HEK293 (cell line): ENCODE measurements around the gene COL1A1.

Experiments used
- CTCF ChIA-PET: fragments of 350-600 bp; formaldehyde crosslinking; extraction: SDS; loops from one replicate; lab custom pipeline; 2021; ENCODE audit warnings: antibody characterized with exemption; lab: Yijun Ruan, JAX
- POLR2A ChIA-PET: fragments of 300-600 bp; formaldehyde crosslinking; extraction: SDS; loops from one replicate; lab custom pipeline; 2020; ENCODE audit warnings: antibody characterized with exemption, inconsistent platforms; lab: Yijun Ruan, JAX
- H3K27ac ChIP-seq: fragments of 200-500 bp; sonication (Bioruptor generic); 2 replicates; pipeline ENCODE4 v1.5.1; 2014; ENCODE audit warnings: low read depth, low read length, control low read depth, inconsistent platforms; ENCODE audit errors: extremely low read depth
- H3K36me3 ChIP-seq, 2 experiments: fragments of 200-500 bp in 1 of 2; sonication (Bioruptor generic) in 1 of 2; 1 replicate in 1 of 2; 2 replicates in 1 of 2; pipeline ENCODE4 v1.5.1; 2014 to 2017; ENCODE audit warnings: inconsistent platforms in 2 of 2, low read length in 2 of 2; ENCODE audit not compliant: control insufficient read depth in 2 of 2, insufficient read depth in 1 of 2
- H3K4me1 ChIP-seq: fragments of 200-500 bp; sonication (Bioruptor generic); 2 replicates; pipeline ENCODE4 v1.5.1; 2014; ENCODE audit warnings: mild to moderate bottlenecking, low read length, inconsistent platforms; ENCODE audit not compliant: control insufficient read depth, insufficient read depth
- H3K4me3 ChIP-seq: 2 replicates; pipeline ENCODE4 v1.5.1; 2011; ENCODE audit warnings: low read depth, mild to moderate bottlenecking, control low read depth, low read length, moderate library complexity
- H3K9me3 ChIP-seq: fragments of 200-500 bp; sonication (Bioruptor generic); 2 replicates; pipeline ENCODE4 v1.5.1; 2014; ENCODE audit warnings: low read depth, low read length, inconsistent platforms; ENCODE audit not compliant: control insufficient read depth, insufficient read depth
- CTCF ChIP-seq: fragments of 450-650 bp; formaldehyde crosslinking; IDR thresholded peaks from 2 replicates; pipeline ENCODE4 v1.5.1; 2016; ENCODE audit warnings: missing biosample characterization, missing genetic modification characterization
- PRDM4 ChIP-seq: fragments of 450-650 bp; formaldehyde crosslinking; IDR thresholded peaks from 2 replicates; pipeline ENCODE4 v1.5.1; 2017; ENCODE audit warnings: missing biosample characterization, missing genetic modification characterization
- SCRT2 ChIP-seq: fragments of 450-650 bp; formaldehyde crosslinking; IDR thresholded peaks from 2 replicates; pipeline ENCODE4 v1.5.1; 2016; ENCODE audit warnings: missing biosample characterization, missing genetic modification characterization
- ZBTB7A ChIP-seq: fragments of 450-650 bp; formaldehyde crosslinking; IDR thresholded peaks from 2 replicates; pipeline ENCODE4 v1.5.1; 2016; ENCODE audit warnings: low read depth, missing biosample characterization, missing genetic modification characterization
- ZFP3 ChIP-seq: fragments of 450-650 bp; formaldehyde crosslinking; IDR thresholded peaks from 2 replicates; pipeline ENCODE4 v1.5.1; 2016; ENCODE audit warnings: low read depth, missing biosample characterization, missing genetic modification characterization
- ZIC2 ChIP-seq: fragments of 450-650 bp; formaldehyde crosslinking; IDR thresholded peaks from 2 replicates; pipeline ENCODE4 v1.5.1; 2016; ENCODE audit warnings: missing biosample characterization, missing genetic modification characterization
- ZNF416 ChIP-seq: fragments of 450-650 bp; formaldehyde crosslinking; IDR thresholded peaks from 2 replicates; pipeline ENCODE4 v1.5.1; 2016; ENCODE audit warnings: missing biosample characterization, missing genetic modification characterization
- ZNF600 ChIP-seq: fragments of 450-650 bp; formaldehyde crosslinking; IDR thresholded peaks from 2 replicates; pipeline ENCODE4 v1.5.1; 2016; ENCODE audit warnings: missing biosample characterization, missing genetic modification characterization
- ZNF629 ChIP-seq: fragments of 450-650 bp; formaldehyde crosslinking; IDR thresholded peaks from 2 replicates; pipeline ENCODE4 v1.5.1; 2017; ENCODE audit warnings: missing biosample characterization, missing genetic modification characterization
- ZNF660 ChIP-seq: fragments of 450-650 bp; IDR thresholded peaks from 2 replicates; pipeline ENCODE4 v1.5.1; 2018; ENCODE audit warnings: missing biosample characterization, mild to moderate bottlenecking, missing genetic modification characterization
- ZNF701 ChIP-seq: fragments of 450-650 bp; formaldehyde crosslinking; IDR thresholded peaks from 2 replicates; pipeline ENCODE4 v1.5.1; 2016; ENCODE audit warnings: missing biosample characterization, missing genetic modification characterization
- ZNF837 ChIP-seq: fragments of 450-650 bp; formaldehyde crosslinking; IDR thresholded peaks from 2 replicates; pipeline ENCODE4 v1.5.1; 2016; ENCODE audit warnings: missing biosample characterization, missing genetic modification characterization

COL1A1 gene

GRCh38 chr17:50144845-50145531 lies 56.4 kb downstream of the COL1A1 start:
- Histone ChIP-seq H3K4me1 (peaks cover 13% of the 10 kb centered on the region), H3K9me3 (no peaks in the 10 kb centered on the region), H3K4me3 (no peak overlapping the region), H3K36me3 (peaks cover 20 to 78% of the 10 kb centered on the region in 2 experiments; a peak in 2 of 3 replicates), H3K27ac (no peak overlapping the region)
- POLR2A ChIA-PET = no interaction called here
- peak; percentile 15; the same call in 1 of the 2 replicates for TF ChIP-seq ZIC2 (tag by site-specific recombination)
- 0 out of 2 replicates have a peak, but pooled peaks have one; percentile 46 for TF ChIP-seq ZNF600
- no peak for TF ChIP-seq ZNF660 (tag by site-specific recombination)
- CTCF ChIA-PET = interaction anchor here (0.9 to 1.6 kb wide), 2 partner anchors 30 to 50 kb away, joined by 3 read pairs; partner anchors contain the start of gene PDK2

GRCh38 chr17:50144355-50144754 lies 57.1 kb downstream of the COL1A1 start:
- CTCF ChIA-PET = interaction anchor here (0.6 to 1.6 kb wide), 3 partner anchors 29 to 129 kb away, joined by 3 read pairs; partner anchors contain the start of gene PDK2
- no peak overlapping the region for H3K4me3 ChIP-seq
- no peak overlapping the region for H3K27ac ChIP-seq
- no peaks in the 10 kb centered on the region for H3K9me3 ChIP-seq
- H3K36me3 ChIP-seq = peaks cover 20 to 84% of the 10 kb centered on the region in 2 experiments; a peak in 2 of 3 replicates
- H3K4me1 ChIP-seq = peaks cover 13% of the 10 kb centered on the region
- POLR2A ChIA-PET = no interaction called here
- TF ChIP-seq ZNF600 (0 out of 2 replicates have a peak, but pooled peaks have one; percentile 12), ZBTB7A (tag by site-specific recombination) (no peak)

- no peaks in the 10 kb centered on the region for H3K9me3 ChIP-seq
- H3K4me3 ChIP-seq = no peak overlapping the region
- ChIA-PET CTCF (interaction anchor here (0.6 to 2.1 kb wide), 5 partner anchors 18 to 253 kb away, joined by 3 to 5 read pairs (median 3); partner anchors contain the start of gene LRRC59), POLR2A (interaction anchor here (1.2 kb wide), 1 partner anchor 29 kb away, joined by 4 read pairs; no protein-coding TSS in a partner anchor)
- H3K4me1 ChIP-seq = peaks cover 13% of the 10 kb centered on the region
- peaks cover 23 to 92% of the 10 kb centered on the region in 2 experiments; a peak in 2 of 3 replicates for H3K36me3 ChIP-seq
- no peak overlapping the region for H3K27ac ChIP-seq
- no peak for TF ChIP-seq ZFP3
- TF ChIP-seq ZNF629 (tag by site-specific recombination) = no peak
- TF ChIP-seq ZNF701 (tag by site-specific recombination) = no peak
- no peak for TF ChIP-seq SCRT2 (tag by site-specific recombination)
- no peak for TF ChIP-seq PRDM4 (tag by site-specific recombination)
- TF ChIP-seq, all 188 proteins: peak for 0
Observed at GRCh38 chr17:50143461-50144176, 57.8 kb downstream of the COL1A1 start.

- no peak for TF ChIP-seq ZNF837
- no peak for TF ChIP-seq CTCF (tag by site-specific recombination)
- TF ChIP-seq ZNF416 (tag by site-specific recombination) = no peak
- no peak overlapping the region for H3K4me3 ChIP-seq
- H3K36me3 ChIP-seq = peaks cover 35 to 100% of the 10 kb centered on the region in 2 experiments
- ChIA-PET POLR2A (no interaction called here), CTCF (interaction anchor here (0.8 to 3.8 kb wide), 6 partner anchors 8 to 48 kb away, joined by 3 to 52 read pairs (median 10); partner anchors contain the start of genes PPP1R9B and SAMD14)
- no peaks in the 10 kb centered on the region for H3K4me1 ChIP-seq
- no peak overlapping the region for H3K27ac ChIP-seq
- no peaks in the 10 kb centered on the region for H3K9me3 ChIP-seq
Observed at GRCh38 chr17:50141745-50142110, 59.7 kb downstream of the COL1A1 start.
